ENCODE results near the gene ZMAT3.
"Not testable (repeated sequence)": the region's sequence is repeated elsewhere in the genome, so short reads cannot be mapped to it uniquely, and the experiment has no call there.

ZMAT3 gene, protein sequence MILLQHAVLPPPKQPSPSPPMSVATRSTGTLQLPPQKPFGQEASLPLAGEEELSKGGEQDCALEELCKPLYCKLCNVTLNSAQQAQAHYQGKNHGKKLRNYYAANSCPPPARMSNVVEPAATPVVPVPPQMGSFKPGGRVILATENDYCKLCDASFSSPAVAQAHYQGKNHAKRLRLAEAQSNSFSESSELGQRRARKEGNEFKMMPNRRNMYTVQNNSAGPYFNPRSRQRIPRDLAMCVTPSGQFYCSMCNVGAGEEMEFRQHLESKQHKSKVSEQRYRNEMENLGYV

DNA sequence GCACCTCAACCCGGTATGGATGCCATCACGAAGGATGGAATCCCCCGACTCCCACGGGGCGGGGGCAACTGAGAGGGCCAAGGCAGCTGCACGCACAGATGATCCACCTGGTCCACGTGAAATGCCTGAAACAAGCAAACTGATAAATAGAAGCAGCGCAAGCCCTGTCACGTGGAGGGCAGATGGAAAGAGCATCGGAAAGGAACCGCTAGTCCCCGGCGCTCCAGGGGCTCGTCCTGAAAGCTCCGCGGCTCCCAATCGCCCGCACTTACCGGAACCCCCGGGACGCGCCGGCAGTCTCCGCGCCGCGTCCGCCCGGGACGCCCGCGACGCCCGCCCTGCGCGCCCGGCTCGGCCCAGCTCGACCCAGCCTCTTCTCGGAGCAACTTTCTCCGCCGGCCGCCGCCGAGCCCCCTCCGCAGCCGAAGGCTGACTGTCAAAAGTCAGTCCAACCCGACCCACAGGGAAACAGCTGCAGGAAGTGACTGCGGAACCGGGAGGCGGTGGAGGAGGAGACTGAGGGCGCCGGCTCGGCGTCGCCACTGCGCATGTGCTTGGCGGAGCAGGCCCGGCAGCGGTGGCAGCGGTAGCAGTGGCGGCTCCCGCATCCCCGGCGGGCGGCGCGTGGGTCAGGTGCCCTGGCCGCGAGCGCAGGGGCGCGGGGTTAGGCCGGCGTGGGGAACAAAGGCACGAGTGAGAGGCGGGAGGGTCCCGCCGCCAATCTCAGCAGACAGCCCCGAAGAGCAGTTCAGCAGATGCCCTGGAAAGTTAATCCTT is at the start of gene ZMAT3:
Gene ZMAT3 (minus strand): TSS at position 487 of the 777 bp plus-strand sequence. CDS start 4,057 bp downstream, outside the sequence.
- peaks cover 22% of the 10 kb centered on the region for H3K36me3 Mint-ChIP-seq (ENCODE audit: low read depth)
- no peaks in the 10 kb centered on the region for H3K9me3 Mint-ChIP-seq
- peak; percentile 91 for DNase-seq
- H3K4me1 Mint-ChIP-seq (ENCODE audit: low read depth): peaks cover 38% of the 10 kb centered on the region
- no peaks in the 10 kb centered on the region for H3K27me3 Mint-ChIP-seq
- H3K27ac Mint-ChIP-seq: peak within 1 kb of the TSS; percentile 95
- peak within 1 kb of the TSS; percentile 96 for H3K4me3 Mint-ChIP-seq

DNA sequence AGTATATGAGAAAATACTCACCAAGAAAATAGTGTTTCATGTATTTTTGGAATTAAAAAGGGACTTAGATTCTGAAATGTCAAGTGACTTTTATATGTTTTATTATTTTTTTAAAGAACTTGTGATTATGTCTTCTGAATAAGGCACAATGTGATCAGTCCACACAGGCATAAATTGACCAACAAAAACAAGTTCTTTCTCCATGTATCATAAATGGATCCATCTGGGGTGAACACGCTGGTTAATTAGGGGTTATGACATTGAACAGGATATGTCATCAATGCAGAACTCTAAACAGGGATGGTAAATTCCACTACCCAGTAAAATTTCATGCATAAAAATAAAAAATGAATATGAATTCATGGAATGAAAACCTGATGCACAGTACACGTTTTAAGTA is 45.2 kb upstream of the ZMAT3 start:
- H3K27ac Mint-ChIP-seq: no peak overlapping the region
- H3K4me3 Mint-ChIP-seq: no peak overlapping the region
- H3K9me3 Mint-ChIP-seq: no peaks in the 10 kb centered on the region
- no peaks in the 10 kb centered on the region for H3K4me1 Mint-ChIP-seq (ENCODE audit: low read depth)
- DNase-seq: no peak
- H3K27me3 Mint-ChIP-seq: peaks cover 7% of the 10 kb centered on the region
- H3K36me3 Mint-ChIP-seq (ENCODE audit: low read depth): no peaks in the 10 kb centered on the region

DNA sequence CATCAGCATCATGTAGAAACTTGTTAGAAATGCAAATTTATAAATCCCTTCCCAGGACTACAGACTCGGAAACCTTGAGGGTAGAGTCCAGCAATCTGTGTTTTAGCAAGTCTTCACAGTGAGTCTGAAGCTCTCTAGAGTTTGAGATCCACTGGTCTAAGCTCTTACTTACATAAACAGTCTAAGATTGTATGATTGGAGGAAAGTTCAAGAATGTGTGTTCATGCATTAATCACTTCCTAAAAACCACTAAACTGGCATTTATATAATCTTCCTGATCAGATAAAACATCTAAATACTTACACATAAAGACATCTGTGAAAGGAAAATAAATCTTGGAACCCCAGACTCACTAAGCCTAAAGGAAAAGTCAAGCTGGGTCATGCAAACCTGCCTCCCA is 43.8 kb upstream of the ZMAT3 start:
- H3K36me3 Mint-ChIP-seq (ENCODE audit: low read depth); DNase-seq; H3K27me3 Mint-ChIP-seq; H3K4me3 Mint-ChIP-seq; H3K27ac Mint-ChIP-seq; H3K9me3 Mint-ChIP-seq; H3K4me1 Mint-ChIP-seq (ENCODE audit: low read depth): not testable (repeated sequence)

DNA sequence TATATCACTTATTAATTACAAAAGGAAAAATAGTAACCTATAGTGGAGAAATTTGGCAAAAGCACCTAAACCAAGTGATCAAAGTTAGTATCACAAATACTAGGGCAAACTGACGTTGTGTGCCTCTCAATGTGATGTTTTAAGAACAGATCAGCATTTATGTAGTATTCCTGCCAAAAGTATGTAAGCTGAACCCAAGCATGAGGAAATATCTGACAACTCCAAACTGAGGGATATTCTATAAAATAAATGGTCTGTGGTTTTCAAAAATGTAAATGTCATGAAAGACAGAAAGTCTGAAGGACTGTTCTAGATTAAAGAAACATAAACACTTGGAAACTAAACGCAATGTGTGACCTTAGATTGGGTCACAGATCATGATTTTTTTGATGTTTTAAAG is 42.3 kb upstream of the ZMAT3 start:
- Mint-ChIP-seq H3K4me3 (no peak overlapping the region), H3K4me1 (ENCODE audit: low read depth) (no peaks in the 10 kb centered on the region), H3K9me3 (peaks cover 2% of the 10 kb centered on the region), H3K27ac (no peak overlapping the region), H3K36me3 (ENCODE audit: low read depth) (no peaks in the 10 kb centered on the region), H3K27me3 (peaks cover 10% of the 10 kb centered on the region)
- DNase-seq: no peak

DNA sequence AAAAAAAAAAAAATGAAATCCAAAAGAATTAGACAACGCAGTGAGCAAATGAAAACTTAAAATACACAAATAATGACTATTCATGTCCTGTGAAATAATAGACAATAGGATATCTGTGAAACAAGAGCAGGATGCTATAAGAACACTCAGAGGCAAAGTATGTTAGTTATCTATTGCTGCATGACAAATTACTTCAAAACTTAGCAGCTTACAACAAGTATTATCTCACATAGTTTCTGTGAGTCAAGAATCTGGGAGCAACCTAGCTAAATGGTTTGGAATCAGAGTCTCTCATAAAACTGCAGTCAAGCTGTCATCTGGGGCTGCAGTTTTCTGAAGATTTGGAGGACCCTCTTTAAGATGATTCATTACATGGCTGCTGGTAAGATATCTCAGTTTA is 36.5 kb upstream of the ZMAT3 start:
- Mint-ChIP-seq H3K27me3 (peaks cover 9% of the 10 kb centered on the region), H3K36me3 (ENCODE audit: low read depth) (no peaks in the 10 kb centered on the region), H3K27ac (no peak overlapping the region), H3K4me1 (ENCODE audit: low read depth) (peaks cover 4% of the 10 kb centered on the region), H3K9me3 (peaks cover 2% of the 10 kb centered on the region), H3K4me3 (no peak overlapping the region)
- no peak for DNase-seq

DNA sequence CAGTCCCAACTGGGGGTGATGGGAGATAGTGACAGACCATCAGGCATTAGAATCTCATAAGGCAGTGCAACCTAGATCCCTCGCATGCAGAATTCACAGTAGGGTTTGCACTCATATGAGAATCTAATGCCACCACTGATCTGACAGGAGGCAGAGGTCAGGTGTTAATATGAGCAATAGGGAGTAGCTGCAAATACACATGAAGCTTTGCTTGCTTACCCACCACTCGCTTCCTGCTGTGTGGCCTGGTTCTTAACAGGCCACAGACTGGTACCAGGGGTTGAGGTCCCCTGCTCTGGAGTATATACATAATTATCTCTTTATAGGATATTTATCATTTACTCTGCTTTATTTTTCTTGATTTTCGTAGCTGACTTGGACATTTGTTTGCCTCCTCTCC is 36.0 kb upstream of the ZMAT3 start:
- H3K27ac Mint-ChIP-seq: no peak overlapping the region
- DNase-seq: no peak

DNA sequence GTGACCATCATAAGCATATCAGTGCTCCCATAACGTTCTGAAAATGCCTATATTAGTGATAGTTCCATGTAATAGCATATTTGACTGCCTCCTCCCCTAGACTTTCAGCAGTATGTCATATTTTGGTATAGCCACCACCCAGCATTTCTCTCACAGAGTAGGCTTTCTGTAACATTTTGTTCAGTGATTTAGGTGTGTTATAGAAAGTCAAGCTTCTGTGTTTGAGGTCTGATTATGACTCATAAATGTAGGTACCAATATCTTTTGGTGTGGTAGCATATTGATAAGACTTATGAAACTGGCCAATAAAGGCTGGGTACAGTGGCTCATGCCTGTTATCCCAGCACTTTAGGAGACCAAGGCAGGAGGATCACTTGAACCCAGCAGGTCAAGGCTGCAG is 34.3 kb upstream of the ZMAT3 start:
- no peak for DNase-seq
- Mint-ChIP-seq H3K27ac (no peak overlapping the region), H3K36me3 (ENCODE audit: low read depth) (no peaks in the 10 kb centered on the region), H3K9me3 (peaks cover 2% of the 10 kb centered on the region), H3K4me1 (ENCODE audit: low read depth) (peaks cover 4% of the 10 kb centered on the region), H3K4me3 (no peak overlapping the region), H3K27me3 (peaks cover 3% of the 10 kb centered on the region)

More for the DNA sequence above, 36.0 kb upstream of the ZMAT3 start:
- peaks cover 4% of the 10 kb centered on the region for H3K4me1 Mint-ChIP-seq (ENCODE audit: low read depth)
- H3K9me3 Mint-ChIP-seq: peaks cover 2% of the 10 kb centered on the region
- no peak overlapping the region for H3K4me3 Mint-ChIP-seq
- peaks cover 4% of the 10 kb centered on the region for H3K27me3 Mint-ChIP-seq
- no peaks in the 10 kb centered on the region for H3K36me3 Mint-ChIP-seq (ENCODE audit: low read depth)

DNA sequence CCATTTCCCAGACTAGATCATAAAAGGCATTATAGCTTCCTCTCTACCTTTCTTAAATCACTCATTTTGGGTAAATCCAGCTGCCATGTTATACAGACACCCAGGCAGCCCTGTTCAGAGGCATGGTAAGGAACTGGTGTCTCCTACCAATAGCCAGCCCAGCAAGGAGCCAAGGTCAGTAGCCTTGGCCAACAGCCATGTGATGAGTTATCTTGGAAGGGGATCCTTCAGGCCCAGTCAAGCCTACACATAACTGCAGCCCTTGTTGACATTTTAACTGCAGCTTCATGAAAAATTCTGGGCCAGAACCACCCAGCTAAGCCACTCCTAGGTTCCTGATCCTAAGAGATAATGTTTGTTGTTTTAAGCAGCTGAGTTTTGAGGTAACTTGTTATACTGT is 29.0 kb upstream of the ZMAT3 start:
- Mint-ChIP-seq H3K27ac (no peak overlapping the region), H3K36me3 (ENCODE audit: low read depth) (no peaks in the 10 kb centered on the region), H3K4me3 (no peak overlapping the region), H3K4me1 (ENCODE audit: low read depth) (peaks cover 2% of the 10 kb centered on the region), H3K9me3 (no peaks in the 10 kb centered on the region), H3K27me3 (no peaks in the 10 kb centered on the region)
- no peak for DNase-seq

DNA sequence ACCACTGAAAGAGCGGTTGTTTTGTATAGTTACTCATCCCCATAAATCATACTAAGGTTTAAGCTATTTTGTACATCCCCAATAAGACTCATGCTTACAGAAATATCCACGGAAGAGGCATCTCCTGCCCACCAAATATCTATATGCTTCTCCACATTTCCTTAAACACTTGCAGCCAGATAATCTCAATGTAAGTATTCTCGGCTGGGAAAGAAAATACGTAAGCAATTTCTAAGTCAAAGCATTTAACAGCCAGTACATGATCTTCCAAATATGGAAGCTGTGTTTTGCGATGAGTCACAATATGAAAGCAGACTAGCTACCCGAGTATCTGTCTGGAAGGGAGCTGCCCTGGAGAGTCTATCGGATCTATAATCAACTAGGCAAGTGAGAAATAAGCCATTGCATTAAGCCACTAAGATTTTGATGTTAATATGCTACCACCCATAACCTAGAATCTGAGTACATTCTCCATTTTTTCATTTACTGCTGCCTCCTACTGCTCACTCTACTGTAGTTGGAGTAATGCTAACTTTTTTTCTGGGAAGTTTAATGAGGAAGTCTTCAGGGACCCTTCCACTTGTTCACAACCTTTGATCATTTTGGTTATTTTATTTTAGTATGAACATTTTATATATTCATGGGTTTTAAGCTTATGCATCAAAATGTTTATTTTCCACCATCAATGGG is 26.9 kb upstream of the ZMAT3 start:
- Mint-ChIP-seq H3K4me1 (ENCODE audit: low read depth) (no peaks in the 10 kb centered on the region), H3K9me3 (no peaks in the 10 kb centered on the region), H3K27ac (no peak overlapping the region), H3K4me3 (no peak overlapping the region), H3K27me3 (no peaks in the 10 kb centered on the region), H3K36me3 (ENCODE audit: low read depth) (no peaks in the 10 kb centered on the region)
- no peak for DNase-seq

DNA sequence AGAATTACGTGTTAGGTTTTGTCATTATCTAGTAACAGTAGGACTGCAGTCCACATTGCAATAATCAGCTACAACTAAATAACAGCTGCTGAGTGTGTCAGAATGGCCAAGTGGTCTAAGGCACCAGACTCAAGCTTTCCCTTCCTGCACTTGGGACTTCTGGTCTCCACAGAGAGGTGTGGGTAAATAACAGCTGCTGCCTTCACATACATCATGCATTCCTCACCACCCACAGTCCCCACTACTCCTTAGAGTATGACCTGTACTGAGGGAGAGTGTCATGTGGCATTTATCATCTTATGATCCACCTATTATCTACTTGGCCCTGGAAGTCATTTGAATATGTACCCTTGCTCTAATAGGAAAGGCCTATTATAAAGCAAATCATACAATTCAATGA is 22.2 kb upstream of the ZMAT3 start:
- H3K36me3 Mint-ChIP-seq (ENCODE audit: low read depth): no peaks in the 10 kb centered on the region
- no peaks in the 10 kb centered on the region for H3K9me3 Mint-ChIP-seq
- peaks cover 15% of the 10 kb centered on the region for H3K4me1 Mint-ChIP-seq (ENCODE audit: low read depth)
- H3K4me3 Mint-ChIP-seq: no peak overlapping the region
- H3K27ac Mint-ChIP-seq: no peak overlapping the region
- H3K27me3 Mint-ChIP-seq: no peaks in the 10 kb centered on the region
- no peak for DNase-seq

DNA sequence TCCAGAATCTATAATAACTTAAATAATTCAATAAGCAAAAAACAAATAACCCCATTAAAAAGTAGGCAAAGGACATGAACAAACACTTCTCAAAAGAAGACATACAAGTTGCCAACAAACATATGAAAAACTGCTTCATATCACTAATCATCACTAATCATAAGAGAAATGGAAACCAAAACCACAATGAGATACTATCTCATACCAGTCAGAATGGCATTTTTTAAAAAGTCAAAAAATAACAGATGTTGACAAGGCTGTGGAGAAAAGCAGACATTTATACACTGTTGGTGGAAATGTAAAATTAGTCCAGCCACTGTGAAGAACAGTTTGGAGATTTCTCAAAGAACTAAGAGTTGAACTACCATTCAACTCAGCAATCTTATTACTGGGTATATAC is 19.5 kb upstream of the ZMAT3 start:
- H3K4me3 Mint-ChIP-seq: no peak overlapping the region
- H3K9me3 Mint-ChIP-seq: no peaks in the 10 kb centered on the region
- H3K27ac Mint-ChIP-seq: no peak overlapping the region
- no peaks in the 10 kb centered on the region for H3K36me3 Mint-ChIP-seq (ENCODE audit: low read depth)
- H3K4me1 Mint-ChIP-seq (ENCODE audit: low read depth): peaks cover 15% of the 10 kb centered on the region
- H3K27me3 Mint-ChIP-seq: no peaks in the 10 kb centered on the region
- DNase-seq: no peak

DNA sequence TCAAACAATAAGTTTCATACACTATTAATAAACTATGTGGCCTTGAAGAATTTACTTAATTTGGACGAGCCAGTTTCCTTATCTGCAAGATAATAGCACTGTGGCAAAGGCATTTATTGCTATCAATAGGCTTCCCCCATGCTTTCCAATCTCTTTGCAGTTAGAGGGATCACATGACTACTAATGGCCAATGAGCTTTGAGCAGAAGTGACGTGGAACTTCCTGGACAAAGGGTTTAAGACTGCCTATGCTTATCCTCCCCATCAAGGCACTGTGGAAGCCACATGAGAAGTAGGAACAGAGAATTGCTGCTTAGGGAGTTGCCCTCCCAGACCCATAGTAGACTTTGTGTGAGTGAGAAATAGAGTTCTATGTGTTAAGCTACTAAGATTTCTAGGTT is 16.7 kb upstream of the ZMAT3 start:
- Mint-ChIP-seq H3K27me3 (no peaks in the 10 kb centered on the region), H3K4me3 (no peak overlapping the region), H3K27ac (no peak overlapping the region), H3K36me3 (ENCODE audit: low read depth) (no peaks in the 10 kb centered on the region), H3K4me1 (ENCODE audit: low read depth) (peaks cover 22% of the 10 kb centered on the region), H3K9me3 (no peaks in the 10 kb centered on the region)
- no peak for DNase-seq

DNA sequence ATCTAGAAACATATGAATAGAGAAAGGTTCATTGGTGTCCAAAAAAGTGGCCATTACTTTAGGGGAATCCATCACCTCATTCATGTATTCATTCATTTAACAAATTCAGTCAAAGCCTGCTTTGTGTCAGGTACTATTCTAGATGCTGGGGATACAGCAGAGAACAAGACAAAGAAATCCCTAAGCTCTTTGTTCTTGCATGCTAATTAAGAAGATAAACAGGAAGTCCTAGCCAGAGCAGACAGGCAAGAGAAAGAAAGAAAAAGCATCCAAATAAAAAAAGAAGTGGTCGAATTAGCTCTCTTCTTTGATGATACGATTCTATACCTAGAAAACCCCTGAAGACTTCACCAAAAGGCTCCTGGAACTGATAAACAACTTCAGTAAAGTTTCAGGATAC is 12.4 kb upstream of the ZMAT3 start:
- Mint-ChIP-seq H3K9me3 (no peaks in the 10 kb centered on the region), H3K4me1 (ENCODE audit: low read depth) (peaks cover 11% of the 10 kb centered on the region), H3K27me3 (no peaks in the 10 kb centered on the region), H3K4me3 (no peak overlapping the region), H3K27ac (no peak overlapping the region), H3K36me3 (ENCODE audit: low read depth) (no peaks in the 10 kb centered on the region)
- no peak for DNase-seq

DNA sequence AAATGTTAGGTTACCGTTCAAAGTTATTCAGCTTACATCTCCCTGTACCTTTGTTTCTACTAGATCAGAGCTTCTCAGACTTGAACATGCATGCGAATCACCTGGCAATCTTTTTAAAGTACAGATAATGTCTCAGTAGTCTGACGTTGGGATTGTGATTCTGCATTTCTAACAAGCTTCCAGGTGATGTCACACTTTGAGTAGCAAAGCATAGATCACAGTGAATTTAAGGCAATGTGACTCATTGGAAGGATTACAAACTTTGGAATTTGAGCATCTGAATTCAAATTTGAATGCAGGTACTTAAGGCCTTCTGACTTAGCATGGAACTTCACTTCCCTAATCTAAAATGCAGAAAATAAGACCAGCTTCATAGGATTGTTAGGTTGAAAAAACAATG is 10.8 kb upstream of the ZMAT3 start:
- Mint-ChIP-seq H3K36me3 (ENCODE audit: low read depth) (no peaks in the 10 kb centered on the region), H3K4me1 (ENCODE audit: low read depth) (peaks cover 11% of the 10 kb centered on the region), H3K9me3 (no peaks in the 10 kb centered on the region), H3K27ac (no peak overlapping the region), H3K27me3 (no peaks in the 10 kb centered on the region), H3K4me3 (no peak overlapping the region)
- DNase-seq: no peak

DNA sequence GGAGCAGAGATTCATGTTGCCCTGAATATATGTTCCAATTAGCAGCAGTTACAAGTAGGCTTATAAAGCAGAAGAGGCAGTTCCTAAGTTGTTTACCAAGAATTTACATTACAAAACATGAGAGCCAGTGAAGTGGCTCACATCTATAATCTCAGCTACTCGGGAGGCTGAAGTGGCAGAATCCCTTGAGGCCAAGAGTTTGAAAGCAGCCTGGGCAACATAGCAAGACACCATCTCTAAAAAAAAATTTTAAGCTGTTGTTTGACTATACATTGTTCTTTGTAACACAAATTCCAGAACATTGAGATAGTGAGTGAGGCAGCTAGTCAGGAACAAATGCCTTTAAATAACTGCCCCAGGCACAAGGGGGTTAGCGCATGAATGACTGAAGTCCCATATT is 10.3 kb upstream of the ZMAT3 start:
- no peaks in the 10 kb centered on the region for H3K36me3 Mint-ChIP-seq (ENCODE audit: low read depth)
- no peak overlapping the region for H3K27ac Mint-ChIP-seq
- no peaks in the 10 kb centered on the region for H3K27me3 Mint-ChIP-seq
- no peak overlapping the region for H3K4me3 Mint-ChIP-seq
- DNase-seq: no peak
- peaks cover 11% of the 10 kb centered on the region for H3K4me1 Mint-ChIP-seq (ENCODE audit: low read depth)
- no peaks in the 10 kb centered on the region for H3K9me3 Mint-ChIP-seq

Data from activated T-cell treated with anti-CD3 and anti-CD28 coated beads, Interleukin-2, amount 50 U/mL, for 24 hours (primary cell).